ENCODE results near the gene FHDC1.

Gene FHDC1

DNA sequence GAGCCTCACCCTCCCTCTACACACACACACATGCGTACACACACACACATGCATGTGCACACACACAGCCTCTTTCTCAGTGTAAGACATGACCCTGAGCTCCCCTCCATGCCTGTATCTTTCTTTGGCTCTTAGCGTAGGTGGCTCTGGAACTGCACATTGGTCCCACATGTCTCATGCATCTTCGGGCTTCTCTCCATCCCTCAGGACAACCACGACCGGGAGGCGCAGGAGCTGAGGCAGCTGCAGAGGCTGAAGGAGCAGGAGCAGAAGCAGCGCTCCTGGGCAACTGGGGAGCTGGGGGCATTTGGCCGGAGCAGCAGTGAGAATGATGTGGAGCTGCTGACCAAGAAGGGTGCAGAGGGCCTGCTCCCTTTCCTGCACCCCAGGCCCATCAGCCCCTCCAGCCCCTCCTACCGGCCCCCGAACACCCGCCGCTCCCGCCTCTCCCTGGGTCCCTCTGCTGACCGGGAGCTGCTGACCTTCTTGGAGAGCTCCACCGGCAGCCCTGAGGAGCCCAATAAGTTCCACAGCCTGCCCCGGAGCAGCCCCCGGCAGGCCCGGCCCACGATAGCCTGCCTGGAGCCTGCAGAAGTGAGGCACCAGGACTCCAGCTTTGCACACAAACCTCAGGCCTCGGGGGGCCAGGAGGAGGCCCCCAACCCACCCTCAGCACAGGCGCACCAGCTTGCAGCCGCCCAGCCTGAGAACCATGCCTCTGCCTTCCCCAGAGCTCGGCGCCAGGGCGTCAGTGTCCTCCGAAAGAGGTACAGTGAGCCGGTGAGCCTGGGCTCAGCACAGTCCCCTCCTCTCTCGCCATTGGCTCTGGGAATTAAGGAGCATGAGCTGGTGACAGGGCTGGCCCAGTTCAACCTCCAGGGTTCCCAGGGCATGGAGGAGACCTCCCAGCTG is 38.6 kb downstream of the FHDC1 start:
- no peak overlapping the region for H3K4me3 ChIP-seq (ENCODE audit: low read depth, low read length)
- DNase-seq (ENCODE audit: low read depth), result no peak

DNA sequence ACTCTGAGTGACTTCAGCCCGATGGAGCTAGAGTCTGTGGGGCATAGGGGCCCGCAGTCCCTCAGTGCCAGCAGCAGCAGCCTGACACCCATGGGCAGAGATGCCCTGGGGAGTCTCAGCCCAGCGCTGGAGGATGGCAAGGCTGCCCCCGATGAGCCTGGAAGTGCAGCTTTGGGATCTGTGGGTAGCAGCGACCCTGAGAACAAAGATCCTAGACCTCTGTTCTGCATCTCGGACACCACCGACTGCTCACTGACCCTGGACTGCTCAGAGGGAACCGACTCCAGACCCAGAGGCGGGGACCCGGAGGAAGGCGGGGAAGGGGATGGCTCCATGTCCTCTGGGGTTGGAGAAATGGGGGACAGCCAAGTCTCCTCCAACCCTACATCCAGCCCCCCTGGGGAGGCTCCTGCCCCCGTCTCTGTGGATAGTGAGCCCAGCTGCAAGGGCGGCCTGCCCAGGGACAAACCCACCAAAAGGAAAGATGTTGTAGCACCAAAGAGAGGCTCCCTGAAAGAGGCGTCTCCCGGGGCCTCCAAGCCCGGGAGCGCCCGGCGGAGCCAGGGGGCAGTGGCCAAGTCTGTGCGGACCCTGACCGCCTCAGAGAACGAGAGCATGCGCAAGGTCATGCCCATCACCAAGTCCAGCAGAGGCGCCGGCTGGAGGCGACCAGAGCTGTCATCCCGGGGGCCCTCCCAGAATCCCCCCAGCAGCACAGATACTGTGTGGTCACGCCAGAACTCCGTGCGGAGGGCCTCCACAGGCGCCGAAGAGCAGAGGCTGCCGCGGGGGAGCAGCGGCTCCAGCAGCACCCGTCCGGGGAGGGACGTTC is 39.5 kb downstream of the FHDC1 start:
- DNase-seq (ENCODE audit: low read depth), result no peak
- no peak overlapping the region for H3K4me3 ChIP-seq (ENCODE audit: low read depth, low read length)

DNA sequence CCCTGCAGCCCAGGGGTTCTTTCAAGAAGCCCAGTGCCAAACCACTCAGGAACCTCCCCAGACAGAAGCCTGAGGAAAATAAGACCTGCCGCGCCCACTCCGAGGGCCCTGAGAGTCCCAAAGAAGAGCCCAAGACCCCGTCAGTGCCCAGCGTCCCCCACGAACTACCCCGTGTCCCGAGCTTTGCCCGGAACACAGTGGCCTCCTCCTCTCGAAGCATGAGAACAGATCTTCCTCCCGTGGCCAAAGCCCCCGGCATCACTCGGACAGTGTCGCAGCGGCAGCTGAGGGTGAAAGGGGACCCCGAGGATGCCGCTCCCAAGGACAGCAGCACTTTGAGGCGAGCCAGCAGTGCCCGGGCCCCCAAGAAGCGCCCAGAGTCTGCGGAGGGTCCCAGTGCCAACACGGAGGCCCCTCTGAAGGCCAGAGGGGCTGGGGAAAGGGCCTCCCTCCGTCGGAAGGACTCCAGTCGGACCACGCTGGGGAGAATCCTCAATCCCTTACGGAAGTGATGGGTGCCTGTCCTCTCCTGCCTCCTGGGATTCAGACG is 40.2 kb downstream of the FHDC1 start:
- no peak for DNase-seq (ENCODE audit: low read depth)
- H3K4me3 ChIP-seq (ENCODE audit: low read depth, low read length), result no peak overlapping the region

DNA sequence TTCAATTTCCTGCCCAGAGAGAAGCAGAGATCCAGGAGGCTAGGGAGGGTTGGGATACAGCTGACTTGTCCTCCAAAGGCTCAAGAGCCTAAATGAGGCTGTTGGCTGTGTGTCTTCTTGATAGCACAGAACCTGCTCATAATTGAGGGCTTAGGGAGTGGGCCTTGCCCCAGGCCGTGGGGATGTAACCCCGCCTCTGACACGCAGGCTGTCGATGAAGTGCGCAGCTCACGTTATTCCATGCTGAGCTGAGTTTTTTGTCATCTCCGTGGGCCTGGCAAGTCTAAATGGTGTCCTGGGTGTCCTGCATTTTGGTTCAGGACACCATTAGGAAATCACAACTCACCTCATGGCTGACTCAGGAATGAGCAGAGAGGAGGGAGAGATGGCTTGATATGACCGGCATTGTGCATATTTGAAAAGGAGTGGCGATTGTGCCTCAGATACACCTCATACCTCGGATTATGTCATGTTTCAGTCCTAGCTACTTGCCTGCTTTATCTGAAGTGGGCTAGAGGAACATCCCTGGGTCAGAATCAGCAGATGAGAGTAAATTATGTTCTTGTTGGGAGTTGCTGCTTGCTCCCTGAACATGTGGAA is 43.7 kb downstream of the FHDC1 start:
- DNase-seq (ENCODE audit: low read depth), result no peak
- H3K4me3 ChIP-seq (ENCODE audit: low read depth, low read length), result no peak overlapping the region

DNA sequence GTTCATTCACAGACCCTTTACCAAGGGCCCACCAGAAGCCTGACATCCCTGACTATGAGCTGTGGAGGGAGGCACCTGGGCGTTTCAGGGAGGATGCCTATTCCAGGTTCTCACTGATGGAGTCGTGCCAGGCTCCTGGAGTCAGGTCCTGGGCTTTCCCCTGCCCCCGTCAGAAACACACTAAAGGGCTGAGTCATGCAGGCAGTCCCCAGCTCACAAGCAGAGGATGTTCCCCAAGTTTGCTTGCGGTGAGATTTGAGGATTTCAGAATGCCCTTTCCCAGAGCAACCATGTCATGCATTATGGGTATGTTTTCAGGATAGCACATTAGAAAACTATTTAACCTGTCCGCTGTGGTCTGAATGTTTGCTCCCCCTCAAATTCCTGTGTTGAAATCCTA is 45.2 kb downstream of the FHDC1 start:
- no peak overlapping the region for H3K4me3 ChIP-seq (ENCODE audit: low read depth, low read length)
- DNase-seq (ENCODE audit: low read depth), result no peak

DNA sequence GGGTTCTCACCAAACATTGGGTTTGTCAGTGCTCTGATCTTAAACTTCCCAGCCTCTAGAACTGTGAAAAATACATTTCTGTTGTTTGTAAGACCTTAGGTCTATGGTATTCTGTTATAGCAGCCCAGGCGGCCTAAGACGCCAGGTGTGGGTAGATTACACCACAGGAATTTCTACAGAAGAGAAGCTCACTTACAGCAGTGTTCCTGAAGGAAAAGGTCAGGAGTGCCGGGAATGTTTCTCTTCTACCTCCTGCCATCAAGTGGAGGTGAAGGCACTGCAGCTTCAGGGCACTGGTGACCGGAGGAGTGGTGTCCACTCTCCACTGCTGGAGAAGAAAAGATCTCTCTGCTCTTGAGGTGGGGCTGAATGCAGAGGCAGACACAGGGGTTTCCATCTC is 45.7 kb downstream of the FHDC1 start:
- no peak for DNase-seq (ENCODE audit: low read depth)

DNA sequence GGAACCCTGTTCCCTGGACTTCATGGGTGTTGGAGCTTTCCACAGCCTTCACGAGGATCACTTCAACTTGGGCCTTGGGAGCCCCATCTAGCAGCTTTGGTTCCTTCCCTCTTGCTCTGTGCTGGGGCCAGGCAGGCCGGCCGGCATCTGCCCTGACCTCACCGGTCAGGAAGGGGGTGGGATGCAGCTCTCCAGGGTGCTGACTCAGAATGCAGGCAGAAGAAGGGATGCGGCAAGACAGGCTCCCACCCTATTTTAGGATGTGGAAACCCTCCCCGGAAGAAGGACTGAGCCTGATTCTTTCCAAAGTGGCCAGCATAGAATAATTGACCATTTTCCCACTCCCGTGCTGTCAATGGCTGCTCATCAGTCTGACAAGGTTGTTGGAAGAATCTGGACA is 47.1 kb downstream of the FHDC1 start:
- no peak for DNase-seq (ENCODE audit: low read depth)
- H3K4me3 ChIP-seq (ENCODE audit: low read depth, low read length), result no peak overlapping the region

More for the DNA sequence above, 45.7 kb downstream of the FHDC1 start:
- no peak overlapping the region for H3K4me3 ChIP-seq (ENCODE audit: low read depth, low read length)

DNA sequence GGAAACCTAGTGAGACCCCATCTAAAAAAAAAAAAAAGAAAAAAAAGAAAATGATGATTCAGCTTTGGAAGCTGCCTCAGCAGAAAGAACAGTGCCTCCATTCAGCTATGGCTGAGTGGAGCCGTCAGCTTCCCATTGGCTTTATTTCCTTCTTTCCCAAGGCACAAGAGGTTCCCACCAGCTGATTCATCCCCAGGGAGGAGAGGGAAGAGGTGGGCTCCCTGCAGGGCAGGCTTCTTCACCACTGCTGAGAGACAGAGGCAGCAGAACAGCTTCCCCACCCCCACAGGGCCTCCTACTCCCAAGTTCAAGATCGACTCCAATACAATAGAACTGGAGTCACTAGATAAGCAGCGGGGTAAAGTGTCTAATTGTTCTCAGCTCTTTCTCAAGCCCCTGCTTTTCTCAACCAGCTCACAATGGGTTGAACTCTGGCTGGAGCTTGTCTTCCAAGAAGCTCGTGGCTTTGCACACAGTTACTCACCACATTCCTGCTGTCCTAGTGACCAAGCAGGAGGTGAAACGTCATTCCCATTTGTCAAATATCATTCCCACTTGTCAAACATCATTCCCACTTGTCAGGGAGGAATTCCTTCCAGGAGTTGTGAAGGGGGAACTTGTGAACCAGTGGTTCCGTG is 47.8 kb downstream of the FHDC1 start:
- DNase-seq (ENCODE audit: low read depth), result peak; percentile 5

DNA sequence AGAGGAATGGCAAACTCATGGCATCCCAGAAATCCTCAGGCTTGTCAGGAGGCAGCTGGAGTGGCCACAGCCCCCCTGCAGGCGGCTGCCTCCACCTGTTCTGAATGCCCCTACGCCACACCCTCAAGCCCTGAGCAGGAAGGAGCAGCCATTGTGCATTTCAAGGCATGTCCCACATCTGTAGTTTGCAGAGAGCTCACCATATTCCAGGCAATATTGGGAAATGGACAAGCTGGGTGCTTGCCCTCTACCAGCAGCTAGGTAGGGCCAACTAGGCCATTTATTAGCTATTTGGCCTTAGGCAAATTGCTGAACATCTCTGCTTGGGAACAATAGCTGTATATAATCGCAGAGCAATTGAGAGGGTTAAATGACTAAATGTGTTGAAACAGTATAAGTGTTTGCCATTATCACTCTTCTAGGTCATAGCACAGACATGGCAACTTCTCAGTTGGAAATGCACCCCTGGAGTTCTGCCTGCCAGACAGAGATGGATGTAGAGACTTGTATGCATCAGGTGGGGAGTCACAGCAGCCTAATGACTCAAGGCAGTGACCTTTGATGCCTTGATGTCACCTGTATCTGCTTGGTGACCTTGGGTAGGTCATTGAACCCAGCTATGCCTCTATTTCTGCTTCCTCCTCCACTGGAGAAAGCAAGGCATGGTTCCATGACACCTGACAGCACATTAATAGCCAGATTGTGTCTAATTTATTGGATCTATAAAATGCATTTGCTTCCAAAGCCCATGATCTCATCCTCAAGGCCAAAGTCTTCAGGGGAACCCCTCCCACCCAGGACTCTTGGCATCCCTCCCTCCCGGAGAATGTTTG is 52.8 kb downstream of the FHDC1 start:
- no peak overlapping the region for H3K4me3 ChIP-seq (ENCODE audit: low read depth, low read length)
- DNase-seq (ENCODE audit: low read depth), result no peak

More for the DNA sequence above, 47.8 kb downstream of the FHDC1 start:
- H3K4me3 ChIP-seq (ENCODE audit: low read depth, low read length), result no peak overlapping the region

DNA sequence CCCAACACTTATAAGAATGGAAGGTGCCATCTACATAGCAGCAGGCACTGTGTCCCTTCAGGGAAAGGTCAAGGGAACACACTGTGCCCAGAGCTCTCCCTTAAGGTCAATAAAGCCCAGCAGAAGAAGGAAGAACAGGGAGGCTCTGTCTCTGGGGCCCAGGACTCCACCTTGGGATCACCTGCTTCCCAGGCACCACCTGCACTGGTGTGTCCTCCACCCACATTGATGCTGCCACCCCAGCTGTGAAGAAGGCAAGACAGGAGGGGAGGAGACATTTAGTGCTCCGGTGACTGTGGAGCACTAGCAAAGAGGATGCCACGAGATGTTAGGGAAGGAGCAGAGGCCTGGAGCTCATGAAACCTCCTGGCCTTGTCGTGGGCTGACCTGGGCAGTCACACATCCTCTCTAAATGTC is 53.4 kb downstream of the FHDC1 start:
- no peak overlapping the region for H3K4me3 ChIP-seq (ENCODE audit: low read depth, low read length)
- DNase-seq (ENCODE audit: low read depth), result no peak

DNA sequence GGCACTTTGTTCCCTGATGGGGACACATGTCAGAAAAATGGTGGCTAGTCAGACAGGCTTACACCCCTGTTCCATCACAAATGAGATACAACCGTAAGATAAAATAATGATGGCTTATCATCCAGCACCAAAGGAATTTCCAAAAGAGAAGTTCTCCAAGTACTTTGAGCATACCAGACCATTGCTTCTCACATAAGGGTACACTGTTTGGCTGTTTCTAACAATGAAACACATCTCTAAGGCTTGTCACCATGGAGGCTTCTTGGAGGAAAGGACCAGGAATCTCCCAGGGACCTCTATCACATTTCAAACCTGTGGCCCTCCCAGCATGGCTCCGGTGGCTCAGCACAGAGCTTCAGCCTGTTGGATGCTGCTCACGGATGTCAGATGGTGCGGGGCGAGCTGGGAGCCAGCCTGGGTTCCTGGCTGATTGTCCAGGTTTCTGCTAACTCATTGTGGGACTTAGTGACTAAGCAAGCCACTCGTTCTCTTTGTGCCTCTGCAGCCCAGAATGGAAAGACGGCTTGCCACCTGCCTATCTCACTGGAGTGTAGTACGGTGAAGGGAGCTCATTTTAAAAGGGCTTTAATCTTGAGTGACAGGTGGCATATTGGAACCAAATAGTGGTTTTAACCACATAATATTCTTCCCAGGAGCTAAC is 54.5 kb downstream of the FHDC1 start:
- no peak overlapping the region for H3K4me3 ChIP-seq (ENCODE audit: low read depth, low read length)
- no peak for DNase-seq (ENCODE audit: low read depth)

DNA sequence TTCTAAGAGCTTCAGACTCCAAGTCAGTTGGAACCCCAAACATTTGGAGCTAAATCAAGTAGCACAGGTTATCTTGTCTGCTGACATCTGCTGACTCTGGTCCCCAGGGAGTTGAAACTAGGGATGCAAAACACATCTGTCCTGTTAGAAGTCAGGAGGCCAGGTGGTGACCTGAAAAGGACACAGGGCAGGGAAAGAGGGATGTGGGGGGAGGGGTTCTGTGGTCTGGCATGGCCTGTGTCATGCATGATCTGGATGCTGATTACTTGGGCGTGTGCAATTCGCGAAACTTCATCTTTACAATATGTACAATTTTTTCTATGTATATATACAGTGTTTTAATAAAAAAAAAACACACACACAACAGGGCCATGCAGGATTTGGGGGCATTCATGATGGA is 55.3 kb downstream of the FHDC1 start:
- no peak for DNase-seq (ENCODE audit: low read depth)

DNA sequence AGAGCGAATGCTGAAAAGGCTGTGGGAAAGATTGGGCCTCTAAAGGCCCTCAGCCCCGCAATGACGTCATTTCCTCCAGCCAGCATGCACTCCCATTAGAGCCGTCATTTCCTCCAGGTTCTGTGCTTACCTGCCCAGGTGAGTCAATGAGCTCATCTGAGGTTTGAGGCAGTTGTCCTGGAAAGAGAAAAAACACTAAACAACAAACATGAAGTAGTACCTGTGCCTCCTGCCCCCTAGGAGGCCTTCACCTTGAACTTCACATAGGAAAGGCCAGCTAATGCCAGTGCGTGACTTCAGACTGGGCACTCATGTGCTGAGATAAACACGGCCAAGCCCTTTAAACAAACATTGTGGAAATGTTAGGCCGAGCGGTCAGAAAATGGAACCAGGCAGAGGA is 55.9 kb downstream of the FHDC1 start:
- no peak for DNase-seq (ENCODE audit: low read depth)
- no peak overlapping the region for H3K4me3 ChIP-seq (ENCODE audit: low read depth, low read length)

More for the DNA sequence above, 55.3 kb downstream of the FHDC1 start:
- H3K4me3 ChIP-seq (ENCODE audit: low read depth, low read length), result no peak overlapping the region

DNA sequence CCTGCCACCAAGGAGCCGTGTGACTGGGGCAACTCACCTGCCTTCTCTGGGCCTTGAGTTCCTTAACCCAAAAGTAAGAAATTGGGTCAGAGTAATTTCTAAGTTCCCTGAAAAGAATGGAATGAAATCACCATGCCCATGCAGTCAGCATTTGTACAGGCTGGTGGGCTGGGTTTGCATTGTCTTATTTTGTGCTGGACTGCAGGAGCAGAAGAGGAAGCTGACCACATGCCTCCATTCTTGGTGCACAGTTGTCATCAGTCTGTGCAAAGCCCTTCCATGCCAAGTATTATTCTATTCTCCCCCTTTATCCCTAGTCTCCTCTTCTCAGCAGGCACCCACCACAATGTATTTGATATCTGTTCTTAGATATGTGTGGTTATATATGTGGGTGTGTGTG is 56.3 kb downstream of the FHDC1 start:
- no peak for DNase-seq (ENCODE audit: low read depth)
- no peak overlapping the region for H3K4me3 ChIP-seq (ENCODE audit: low read depth, low read length)

DNA sequence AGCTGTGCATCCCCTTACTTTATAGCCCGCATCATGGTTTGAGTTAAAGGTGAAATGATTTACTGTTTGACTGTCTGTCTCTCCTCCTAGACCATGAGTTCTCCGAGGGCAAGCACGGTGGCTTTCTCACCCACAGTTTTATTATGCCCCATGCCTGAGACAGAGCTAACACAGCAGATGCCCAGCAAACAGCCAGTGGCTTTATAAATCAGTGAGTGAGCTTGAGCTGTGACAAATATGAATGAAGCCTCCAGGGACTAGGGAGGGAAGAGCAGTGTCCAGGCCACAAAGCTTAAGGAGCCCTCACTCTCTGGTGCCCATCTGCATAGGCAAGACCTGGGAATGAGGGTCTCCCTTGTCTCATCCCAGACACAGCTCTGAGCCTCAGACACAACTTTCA is 57.9 kb downstream of the FHDC1 start:
- DNase-seq (ENCODE audit: low read depth), result no peak
- H3K4me3 ChIP-seq (ENCODE audit: low read depth, low read length), result no peak overlapping the region

DNA sequence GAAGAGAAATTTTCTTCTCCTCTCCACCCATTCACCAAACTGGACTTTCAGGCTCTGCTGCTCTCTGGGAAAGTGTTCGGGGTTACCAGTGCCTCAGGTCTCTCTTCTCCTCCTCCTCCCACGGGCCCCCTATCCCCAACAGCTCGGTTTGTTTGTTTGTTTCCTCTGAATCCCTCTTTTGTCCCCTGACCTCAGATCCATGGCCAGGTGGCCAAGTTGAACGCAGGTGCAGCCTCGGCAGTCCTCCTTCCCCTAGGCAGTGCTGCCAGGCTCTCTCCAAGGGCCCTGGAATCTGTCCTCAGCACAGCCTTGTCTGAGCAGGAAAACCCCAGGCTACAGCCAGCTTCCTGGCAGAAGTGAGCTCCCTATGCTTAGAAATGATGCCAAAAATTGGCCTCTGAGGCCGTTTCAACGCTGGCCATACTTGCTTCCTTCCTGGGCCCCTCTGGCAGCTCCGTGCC is 60.0 kb downstream of the FHDC1 start:
- no peak overlapping the region for H3K4me3 ChIP-seq (ENCODE audit: low read depth, low read length)
- no peak for DNase-seq (ENCODE audit: low read depth)

DNA sequence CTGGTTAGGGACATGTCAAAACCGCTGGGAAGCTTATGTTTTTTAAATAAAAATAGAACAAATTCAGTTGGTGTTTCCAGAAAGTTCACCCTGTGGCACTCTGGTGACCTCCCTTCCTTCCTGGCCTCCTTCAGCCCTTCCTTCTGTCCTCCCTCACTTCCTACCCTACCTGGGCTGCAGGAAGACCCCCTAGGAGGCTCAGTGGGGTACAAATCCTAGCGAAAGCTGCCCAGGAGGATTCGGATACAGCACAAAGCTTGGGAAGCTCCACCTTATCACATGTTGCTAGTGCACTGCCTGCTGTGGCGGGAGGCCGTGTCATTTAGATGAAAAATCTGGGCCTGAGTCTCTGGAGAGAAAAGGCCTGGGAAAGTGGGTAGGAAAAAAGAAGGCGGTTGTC is 60.5 kb downstream of the FHDC1 start:
- no peak overlapping the region for H3K4me3 ChIP-seq (ENCODE audit: low read depth, low read length)
- no peak for DNase-seq (ENCODE audit: low read depth)

DNA sequence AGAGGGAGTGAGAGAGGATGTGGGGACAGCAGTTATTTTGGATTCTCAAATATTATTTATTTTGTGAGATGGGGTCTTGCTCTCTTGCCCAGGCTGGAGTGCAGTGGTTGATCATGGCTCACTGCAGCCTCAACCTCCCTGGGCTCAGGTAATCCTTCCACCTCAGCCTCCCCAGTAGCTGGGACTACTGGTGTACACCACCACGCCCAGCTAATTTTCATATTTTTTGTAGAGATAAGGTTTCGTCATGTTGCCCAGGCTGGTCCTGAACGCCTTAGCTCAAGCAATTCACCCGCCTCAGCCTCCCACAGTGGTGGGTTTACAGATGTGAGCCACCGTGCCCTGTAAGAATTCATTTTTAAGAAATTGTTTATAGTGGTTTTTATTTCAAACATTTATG is 61.2 kb downstream of the FHDC1 start:
- DNase-seq (ENCODE audit: low read depth), result no peak
- no peak overlapping the region for H3K4me3 ChIP-seq (ENCODE audit: low read depth, low read length)
